ENCODE measurements around the gene BCAS3.

BCAS3 gene

DNA sequence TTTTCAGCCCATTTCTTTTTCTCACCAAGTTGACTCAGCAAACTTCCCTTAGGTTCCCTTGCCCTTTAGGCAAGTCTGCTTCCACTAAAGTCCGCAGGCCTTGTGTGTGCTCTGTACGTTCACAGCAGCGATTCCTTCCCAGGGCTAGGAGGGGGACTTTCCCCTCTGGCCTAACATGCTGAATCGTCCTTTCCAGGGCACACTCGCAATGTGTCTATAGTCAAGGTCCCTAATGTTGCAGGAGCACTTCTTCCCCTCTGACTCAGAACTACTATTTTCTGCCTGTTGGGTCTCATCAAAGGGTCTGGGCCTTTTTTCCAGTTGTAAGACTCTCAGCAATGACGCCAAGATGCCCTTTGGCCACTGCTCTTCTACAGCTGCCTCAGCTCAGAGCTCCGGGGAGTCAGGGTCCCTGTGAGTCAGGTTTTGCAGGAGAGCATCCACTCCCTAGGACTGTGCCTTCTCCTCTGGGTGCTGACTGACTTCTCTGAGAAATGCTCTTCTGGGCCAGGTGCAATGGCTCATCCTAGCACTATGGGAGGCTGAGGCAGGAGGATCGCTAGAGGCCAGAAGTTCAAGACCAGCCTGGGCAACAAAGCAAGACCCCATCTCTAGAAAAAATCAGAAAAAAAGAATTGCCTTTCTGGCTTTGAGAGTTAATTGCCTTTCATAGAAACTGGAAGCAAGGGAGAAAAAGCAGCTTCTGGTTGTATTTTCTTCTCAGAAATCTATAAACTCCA lies 657.6 kb downstream of the BCAS3 start:
- no peak overlapping the region for H3K27ac ChIP-seq (ENCODE audit: low read depth, low read length, poor library complexity, severe bottlenecking)

DNA sequence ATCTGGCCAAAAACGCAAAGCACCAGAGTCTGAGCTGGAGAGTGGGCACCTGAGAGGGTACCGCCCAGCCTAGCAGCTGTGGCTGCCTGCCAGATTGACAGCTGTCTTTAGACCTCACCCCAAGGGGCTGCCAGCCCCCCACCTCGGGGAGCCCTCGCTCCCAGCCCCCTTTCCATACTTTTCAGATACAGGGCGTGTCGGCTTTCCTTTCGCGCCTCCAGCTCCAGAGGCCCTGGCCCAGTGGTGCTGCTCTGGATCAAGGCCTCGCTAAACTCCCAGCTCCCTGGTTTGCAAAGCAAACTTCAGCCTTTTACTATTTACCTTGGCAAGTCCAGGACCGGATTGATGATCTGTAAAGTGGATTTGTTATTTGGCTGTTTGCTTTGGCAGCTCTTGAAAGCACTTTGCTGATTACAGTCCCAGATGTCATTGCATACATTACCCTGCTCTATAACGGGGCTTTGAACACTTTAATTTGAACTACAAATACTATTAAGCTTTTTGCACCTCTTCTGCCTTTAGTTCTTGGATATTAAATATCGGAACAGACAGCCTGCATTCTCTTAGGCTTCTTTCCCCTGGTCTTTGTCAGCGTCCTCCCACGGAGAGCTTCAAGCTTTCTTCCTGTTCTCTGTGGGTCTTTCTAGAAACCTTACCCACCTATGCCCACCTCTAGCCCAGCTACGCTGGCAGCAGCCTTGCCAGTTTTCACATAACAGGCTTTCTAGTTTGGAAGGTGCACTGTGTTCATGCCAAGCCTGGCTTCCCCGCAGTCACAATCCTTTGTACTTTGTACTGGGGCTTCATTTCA lies 658.4 kb downstream of the BCAS3 start:
- no peaks in the 10 kb centered on the region for H3F3A ChIP-seq (ENCODE audit: insufficient read depth, low read length)
- H3K27me3 ChIP-seq (ENCODE audit: insufficient read depth, low read length), result no peaks in the 10 kb centered on the region
- no peaks in the 10 kb centered on the region for H3K36me3 ChIP-seq (ENCODE audit: insufficient read depth, low read length)
- no peaks in the 10 kb centered on the region for H3K9me3 ChIP-seq (ENCODE audit: low read length)
- no peaks in the 10 kb centered on the region for H3K4me1 ChIP-seq (ENCODE audit: insufficient read depth, low read length, severe bottlenecking)
- no peak overlapping the region for H3K4me2 ChIP-seq (ENCODE audit: low read length)
- H3K27ac ChIP-seq (ENCODE audit: low read depth, low read length, poor library complexity, severe bottlenecking), result no peak overlapping the region
- no peak overlapping the region for H3K9ac ChIP-seq (ENCODE audit: low read length)
- no peaks in the 10 kb centered on the region for H4K20me1 ChIP-seq (ENCODE audit: insufficient read depth, low read length)
- H3K9me2 ChIP-seq (ENCODE audit: low read depth, low read length), result no peaks in the 10 kb centered on the region
- TF ChIP-seq EZH2 (IDR thresholded peaks at IDR 0.05; ENCODE audit: borderline replicate concordance, low read length), result no peak
- TF ChIP-seq CTCF (IDR thresholded peaks at IDR 0.05; ENCODE audit: low read length), result no peak
- no peak overlapping the region for H2AFZ ChIP-seq (ENCODE audit: low read length)
- H3K4me3 ChIP-seq (ENCODE audit: low read depth, low read length, poor library complexity, severe bottlenecking), result no peak overlapping the region
- H3K79me2 ChIP-seq (ENCODE audit: insufficient read depth, low read length), result no peaks in the 10 kb centered on the region

More for the DNA sequence above, 657.6 kb downstream of the BCAS3 start:
- Histone ChIP-seq H2AFZ (ENCODE audit: low read length) (no peak overlapping the region), H3K4me2 (ENCODE audit: low read length) (no peak overlapping the region), H3K9me2 (ENCODE audit: low read depth, low read length) (no peaks in the 10 kb centered on the region), H3K79me2 (ENCODE audit: insufficient read depth, low read length) (no peaks in the 10 kb centered on the region), H3K4me3 (ENCODE audit: low read depth, low read length, poor library complexity, severe bottlenecking) (no peak overlapping the region), H3K9me3 (ENCODE audit: low read length) (no peaks in the 10 kb centered on the region), H4K20me1 (ENCODE audit: insufficient read depth, low read length) (no peaks in the 10 kb centered on the region), H3K9ac (ENCODE audit: low read length) (no peak overlapping the region), H3K36me3 (ENCODE audit: insufficient read depth, low read length) (no peaks in the 10 kb centered on the region), H3K4me1 (ENCODE audit: insufficient read depth, low read length, severe bottlenecking) (no peaks in the 10 kb centered on the region), H3F3A (ENCODE audit: insufficient read depth, low read length) (no peaks in the 10 kb centered on the region), H3K27me3 (ENCODE audit: insufficient read depth, low read length) (no peaks in the 10 kb centered on the region)
- TF ChIP-seq CTCF (IDR thresholded peaks at IDR 0.05; ENCODE audit: low read length) (no peak), EZH2 (IDR thresholded peaks at IDR 0.05; ENCODE audit: borderline replicate concordance, low read length) (no peak)

DNA sequence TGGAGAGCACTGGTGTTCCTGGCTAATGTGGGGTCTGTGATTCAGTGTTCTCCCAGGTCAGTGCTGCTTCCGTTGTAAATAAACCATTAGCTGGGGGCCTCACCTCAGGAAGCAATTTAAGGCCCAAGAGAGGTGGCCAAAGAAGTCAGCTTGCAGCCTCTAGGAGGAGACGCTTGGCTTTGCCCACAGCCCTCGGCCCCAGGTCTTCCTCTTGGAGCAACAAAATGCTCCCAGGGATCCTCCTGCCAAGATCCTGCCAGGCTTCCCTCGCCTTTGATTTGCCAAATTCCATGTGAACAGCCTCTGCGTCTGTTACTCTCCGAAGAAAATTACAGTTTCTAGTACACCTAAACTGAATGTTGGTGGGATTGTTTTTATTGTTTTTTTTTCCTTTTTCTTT lies 659.6 kb downstream of the BCAS3 start:
- no peak overlapping the region for H3K27ac ChIP-seq (ENCODE audit: low read depth, low read length, poor library complexity, severe bottlenecking)
- H3K9me3 ChIP-seq (ENCODE audit: low read length), result no peaks in the 10 kb centered on the region
- H3K9me2 ChIP-seq (ENCODE audit: low read depth, low read length), result no peaks in the 10 kb centered on the region
- no peak for TF ChIP-seq CTCF (IDR thresholded peaks at IDR 0.05; ENCODE audit: low read length)
- no peak for TF ChIP-seq EZH2 (IDR thresholded peaks at IDR 0.05; ENCODE audit: borderline replicate concordance, low read length)
- no peak overlapping the region for H3K9ac ChIP-seq (ENCODE audit: low read length)
- H3K4me1 ChIP-seq (ENCODE audit: insufficient read depth, low read length, severe bottlenecking), result no peaks in the 10 kb centered on the region
- H3F3A ChIP-seq (ENCODE audit: insufficient read depth, low read length), result no peaks in the 10 kb centered on the region
- no peaks in the 10 kb centered on the region for H4K20me1 ChIP-seq (ENCODE audit: insufficient read depth, low read length)
- no peak overlapping the region for H2AFZ ChIP-seq (ENCODE audit: low read length)
- no peak overlapping the region for H3K4me3 ChIP-seq (ENCODE audit: low read depth, low read length, poor library complexity, severe bottlenecking)
- H3K27me3 ChIP-seq (ENCODE audit: insufficient read depth, low read length), result no peaks in the 10 kb centered on the region
- H3K79me2 ChIP-seq (ENCODE audit: insufficient read depth, low read length), result no peaks in the 10 kb centered on the region
- no peak overlapping the region for H3K4me2 ChIP-seq (ENCODE audit: low read length)
- H3K36me3 ChIP-seq (ENCODE audit: insufficient read depth, low read length), result no peaks in the 10 kb centered on the region

All from OCI-LY1 (cell line).